AG04450 (cell line): ENCODE results near the gene TFPI. TPM values are rescaled to one million over a fixed set of nuclear protein-coding genes. Genes with fewer than 3 reads are reported as not detected.

ENCODE experiments used
- CTCF ChIA-PET: fragments of 300-600, 350-600 bp; formaldehyde crosslinking; extraction: SDS; loops from one replicate; lab custom pipeline; 2022; ENCODE audit warnings: antibody characterized with exemption, inconsistent platforms; lab: Charles Lee
- POLR2A ChIA-PET: fragments of 350-600 bp; formaldehyde crosslinking; extraction: SDS; loops from one replicate; lab custom pipeline; 2021; ENCODE audit warnings: antibody characterized with exemption, inconsistent platforms; lab: Yijun Ruan, JAX
- DNase-seq: peaks from one replicate; pipeline ENCODE4 v3.0.0-alpha.2; 2011; ENCODE audit warnings: low read depth, low spot score
- H3K27ac ChIP-seq: one replicate; pipeline ENCODE4 v1.5.1; 2012; ENCODE audit warnings: low read depth, low read length, control low read depth
- H3K27me3 ChIP-seq: one replicate; pipeline ENCODE4 v1.6.0; 2012; ENCODE audit warnings: low read length; ENCODE audit not compliant: control insufficient read depth, insufficient read depth
- H3K4me3 ChIP-seq: 2 replicates; pipeline ENCODE4 v1.5.1; 2011; ENCODE audit warnings: mild to moderate bottlenecking, low read depth, low read length, control low read depth
- H3K9me3 ChIP-seq: 2 replicates; pipeline ENCODE4 v1.5.1; 2012; ENCODE audit warnings: low read length; ENCODE audit not compliant: control insufficient read depth, insufficient read depth
- polyA plus RNA-seq: library from polyadenylated mRNA; depleted of rRNA; stranded (reverse); fragments of >200 nt; gene quantifications from 2 replicates; pipeline ENCODE4 v1.2.3, GENCODE V29; 2011
- TF ChIP-seq, protein P1 (sequence below): IDR thresholded peaks from 2 replicates; pipeline ENCODE4 v1.5.1; 2011; ENCODE audit warnings: low read depth, low read length, control low read depth, inconsistent platforms

The TFPI gene
- polyA plus RNA-seq, 1 experiment: 91.2 TPM

DNA sequence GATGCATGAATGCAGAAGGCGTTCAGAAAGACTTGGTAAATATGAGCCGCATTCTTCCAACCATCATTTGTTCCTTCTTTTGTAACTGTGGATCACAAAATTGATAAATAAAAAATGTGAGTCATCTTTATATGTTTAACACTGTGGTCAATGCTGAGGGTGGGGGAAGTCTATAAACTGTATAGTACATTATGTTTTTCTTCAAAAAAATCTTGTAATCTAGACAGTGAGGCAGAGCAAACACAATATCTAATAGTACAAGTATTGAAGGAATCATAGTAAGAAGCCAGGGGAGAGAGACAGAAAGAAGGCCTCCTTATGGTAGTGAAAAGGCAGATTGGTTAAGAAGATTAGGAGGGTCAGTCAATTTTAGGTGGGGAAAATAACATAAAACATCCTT, 75.5 kb downstream of the TFPI start:
- no peak for DNase-seq
- no peaks in the 10 kb centered on the region for H3K27me3 ChIP-seq
- POLR2A ChIA-PET: no interaction called here
- CTCF ChIA-PET: no interaction called here
- no peak overlapping the region for H3K27ac ChIP-seq
- no peaks in the 10 kb centered on the region for H3K9me3 ChIP-seq
- TF ChIP-seq, protein P1, sequence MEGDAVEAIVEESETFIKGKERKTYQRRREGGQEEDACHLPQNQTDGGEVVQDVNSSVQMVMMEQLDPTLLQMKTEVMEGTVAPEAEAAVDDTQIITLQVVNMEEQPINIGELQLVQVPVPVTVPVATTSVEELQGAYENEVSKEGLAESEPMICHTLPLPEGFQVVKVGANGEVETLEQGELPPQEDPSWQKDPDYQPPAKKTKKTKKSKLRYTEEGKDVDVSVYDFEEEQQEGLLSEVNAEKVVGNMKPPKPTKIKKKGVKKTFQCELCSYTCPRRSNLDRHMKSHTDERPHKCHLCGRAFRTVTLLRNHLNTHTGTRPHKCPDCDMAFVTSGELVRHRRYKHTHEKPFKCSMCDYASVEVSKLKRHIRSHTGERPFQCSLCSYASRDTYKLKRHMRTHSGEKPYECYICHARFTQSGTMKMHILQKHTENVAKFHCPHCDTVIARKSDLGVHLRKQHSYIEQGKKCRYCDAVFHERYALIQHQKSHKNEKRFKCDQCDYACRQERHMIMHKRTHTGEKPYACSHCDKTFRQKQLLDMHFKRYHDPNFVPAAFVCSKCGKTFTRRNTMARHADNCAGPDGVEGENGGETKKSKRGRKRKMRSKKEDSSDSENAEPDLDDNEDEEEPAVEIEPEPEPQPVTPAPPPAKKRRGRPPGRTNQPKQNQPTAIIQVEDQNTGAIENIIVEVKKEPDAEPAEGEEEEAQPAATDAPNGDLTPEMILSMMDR: no peak
- H3K4me3 ChIP-seq: no peak overlapping the region

DNA sequence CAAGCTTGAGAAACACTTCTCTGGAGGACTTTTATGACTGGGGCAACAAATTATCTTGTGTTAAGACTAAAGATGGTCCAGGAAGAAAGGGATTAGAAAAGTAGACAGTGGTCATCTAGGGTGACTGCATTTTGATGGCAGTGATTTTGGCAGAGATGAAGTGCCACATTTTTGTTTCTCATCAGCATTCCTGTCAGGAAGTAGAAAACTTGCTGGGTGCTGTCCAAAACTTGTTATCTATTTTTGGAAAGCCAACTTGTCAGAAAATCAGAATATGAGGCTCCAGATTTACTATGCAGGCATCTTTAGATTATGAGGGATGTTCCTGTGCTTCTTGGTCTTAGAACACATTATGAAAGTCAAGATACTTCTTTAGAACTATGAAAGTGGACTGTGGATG, 77.2 kb downstream of the TFPI start:
- TF ChIP-seq, protein P1: no peak
- CTCF ChIA-PET: interaction anchor here (1.7 kb wide), 1 partner anchor 104 kb away, joined by 4 read pairs; no protein-coding TSS in a partner anchor
- no peak overlapping the region for H3K27ac ChIP-seq
- POLR2A ChIA-PET: no interaction called here
- no peak overlapping the region for H3K4me3 ChIP-seq
- H3K27me3 ChIP-seq: no peaks in the 10 kb centered on the region
- DNase-seq: no peak
- no peaks in the 10 kb centered on the region for H3K9me3 ChIP-seq

DNA sequence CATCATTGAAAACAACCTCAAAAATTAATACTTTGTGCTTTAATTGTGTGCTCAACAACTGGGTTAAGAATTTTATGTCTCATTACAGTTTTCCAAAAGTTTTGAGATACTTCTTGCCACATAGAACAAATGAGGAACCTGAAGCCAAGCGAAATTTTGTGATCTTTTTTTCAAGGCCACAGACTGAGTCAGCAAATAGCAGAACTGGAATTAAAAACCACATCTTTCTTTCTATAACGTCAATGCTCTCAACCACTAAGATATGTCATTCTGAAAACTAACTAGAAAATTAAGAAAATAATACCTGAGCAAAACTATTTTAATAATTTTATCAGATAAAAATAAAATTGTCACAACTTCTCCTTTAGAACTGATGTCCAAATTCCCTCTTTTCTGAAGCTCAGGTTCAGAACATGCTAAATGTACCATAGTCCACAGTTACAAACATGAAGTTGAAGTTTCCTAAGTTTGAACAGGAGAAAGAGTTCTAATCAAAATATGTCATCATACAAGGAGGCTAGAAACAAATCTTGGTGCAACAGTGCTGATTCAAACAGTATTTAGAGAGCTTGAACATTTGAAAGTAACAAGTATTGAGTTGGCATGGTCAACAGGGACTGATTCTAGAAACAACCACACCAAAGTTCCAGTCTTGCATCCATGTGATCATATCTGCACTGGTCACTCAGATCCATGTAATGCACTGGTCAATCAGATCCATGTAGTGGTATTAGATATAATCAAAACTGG, 78.6 kb downstream of the TFPI start:
- TF ChIP-seq, protein P1: no peak
- no peaks in the 10 kb centered on the region for H3K27me3 ChIP-seq
- ChIA-PET CTCF (interaction anchor here (0.9 to 2.9 kb wide), 5 partner anchors 11 to 613 kb away, joined by 4 to 11 read pairs (median 4); no protein-coding TSS in a partner anchor), POLR2A (no interaction called here)
- no peak overlapping the region for H3K27ac ChIP-seq
- no peak overlapping the region for H3K4me3 ChIP-seq
- no peak for DNase-seq
- H3K9me3 ChIP-seq: no peaks in the 10 kb centered on the region

DNA sequence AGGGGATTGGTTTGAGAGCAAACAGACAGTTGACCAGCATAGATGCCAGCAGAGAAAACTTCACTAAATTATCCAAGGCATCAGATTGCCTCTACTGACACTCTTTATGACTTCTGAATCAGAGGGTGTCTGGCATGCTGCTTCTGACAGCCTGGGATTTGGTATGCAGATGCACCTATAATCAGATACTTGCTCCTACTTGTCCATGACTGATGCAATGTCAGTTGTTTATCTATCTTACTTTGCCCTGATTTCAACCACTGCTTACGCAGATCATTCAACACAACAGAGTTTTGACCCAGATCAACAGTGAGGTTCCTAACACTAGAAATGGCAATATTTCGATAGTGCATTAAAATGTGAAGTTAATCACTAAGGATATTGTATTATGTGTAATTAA, 83.5 kb downstream of the TFPI start:
- POLR2A ChIA-PET: no interaction called here
- H3K4me3 ChIP-seq: no peak overlapping the region
- no peaks in the 10 kb centered on the region for H3K9me3 ChIP-seq
- CTCF ChIA-PET: interaction anchor here (1.1 kb wide), 1 partner anchor 608 kb away, joined by 3 read pairs; no protein-coding TSS in a partner anchor
- TF ChIP-seq, protein P1: no peak
- H3K27me3 ChIP-seq: no peaks in the 10 kb centered on the region
- no peak for DNase-seq
- H3K27ac ChIP-seq: no peak overlapping the region

DNA sequence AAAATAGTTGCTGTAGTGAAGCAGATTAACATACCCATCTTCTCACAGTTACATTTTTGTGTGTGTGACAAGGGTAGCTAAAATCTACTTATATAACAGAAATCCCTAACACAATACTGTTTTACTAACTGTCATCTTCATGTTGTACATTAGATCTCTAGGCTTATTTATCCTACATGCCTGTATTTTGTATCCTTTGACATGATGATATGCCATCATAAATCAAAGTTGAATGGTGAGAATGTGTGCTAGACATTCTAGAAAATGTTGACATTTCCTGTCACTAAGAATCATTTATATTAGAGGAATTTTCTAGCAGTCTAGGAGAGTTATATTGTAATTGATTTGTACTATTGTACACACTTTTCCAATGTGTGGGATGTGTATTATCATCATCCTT, 84.7 kb downstream of the TFPI start:
- Histone ChIP-seq H3K4me3 (no peak overlapping the region), H3K27me3 (no peaks in the 10 kb centered on the region), H3K9me3 (no peaks in the 10 kb centered on the region), H3K27ac (no peak overlapping the region)
- ChIA-PET CTCF (interaction anchor here (1.1 kb wide), 1 partner anchor 607 kb away, joined by 3 read pairs; no protein-coding TSS in a partner anchor), POLR2A (no interaction called here)
- TF ChIP-seq, protein P1: no peak
- no peak for DNase-seq
